Measurements from ENCODE around the gene RMC1. TPM values are rescaled to one million over a fixed set of nuclear protein-coding genes. Genes with fewer than 3 reads are reported as not detected.
"Not testable (repeated sequence)": the region's sequence is repeated elsewhere in the genome, so short reads cannot be mapped to it uniquely, and the experiment has no call there.

RMC1 gene
- total and polyA plus RNA-seq, 4 donors: 22.5 to 35.4 (median 27.2) TPM

- no peak for DNase-seq (ENCODE audit: low read depth in 4 of 6, low spot score in 6 of 6)
- Histone ChIP-seq H3K4me1 (ENCODE audit: control insufficient read depth, insufficient read depth, low read length) (no peaks in the 10 kb centered on the region), H3K9me3 (ENCODE audit: control insufficient read depth, insufficient read depth, low read length) (no peaks in the 10 kb centered on the region), H3K36me3 (ENCODE audit: control insufficient read depth, insufficient read depth, low read length) (peaks cover 56% of the 10 kb centered on the region), H3K27me3 (ENCODE audit: control insufficient read depth, insufficient read depth, low read length) (no peaks in the 10 kb centered on the region), H3K4me3 (ENCODE audit: low read depth, low read length) (no peak overlapping the region), H3K27ac (ENCODE audit: low read depth, low read length) (no peak overlapping the region)
Measured at GRCh38 chr18:23550898-23551297, 47.6 kb downstream of the RMC1 start.

DNA sequence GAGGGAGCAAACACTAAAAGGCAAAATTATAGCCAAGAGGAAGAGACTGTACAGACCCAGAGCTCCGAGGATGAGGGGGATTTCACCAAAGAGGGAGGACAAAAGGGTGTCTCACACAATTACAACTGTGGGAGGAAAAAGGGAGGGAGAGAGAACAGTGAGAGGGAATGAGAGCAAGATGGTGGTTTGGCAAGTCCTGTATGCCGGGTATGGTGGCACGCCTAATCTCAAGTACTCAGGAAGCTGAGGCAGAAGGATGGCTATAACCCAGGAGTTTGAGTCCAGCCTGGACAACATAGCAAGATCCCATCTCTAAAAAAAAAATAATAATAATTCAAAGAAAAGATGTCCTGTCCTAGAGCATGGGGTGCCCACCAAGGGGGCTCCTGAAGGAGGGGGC is 48.7 kb downstream of the RMC1 start:
- Histone ChIP-seq H3K4me3 (ENCODE audit: low read depth, low read length) (no peak overlapping the region), H3K4me1 (ENCODE audit: control insufficient read depth, insufficient read depth, low read length) (no peaks in the 10 kb centered on the region), H3K9me3 (ENCODE audit: control insufficient read depth, insufficient read depth, low read length) (no peaks in the 10 kb centered on the region), H3K27ac (ENCODE audit: low read depth, low read length) (no peak overlapping the region), H3K27me3 (ENCODE audit: control insufficient read depth, insufficient read depth, low read length) (no peaks in the 10 kb centered on the region), H3K36me3 (ENCODE audit: control insufficient read depth, insufficient read depth, low read length) (peaks cover 63% of the 10 kb centered on the region)
- 73% methylated on average over 1 of the region's 3 CpGs for WGBS (ENCODE audit: insufficient coverage)
- DNase-seq (ENCODE audit: low read depth in 4 of 6, low spot score in 6 of 6): no peak

GRCh38 chr18:23552505-23552904 is 49.2 kb downstream of the RMC1 start:
- H3K36me3 ChIP-seq (ENCODE audit: control insufficient read depth, insufficient read depth, low read length): peaks cover 65% of the 10 kb centered on the region
- H3K4me1 ChIP-seq (ENCODE audit: control insufficient read depth, insufficient read depth, low read length): no peaks in the 10 kb centered on the region
- no peaks in the 10 kb centered on the region for H3K9me3 ChIP-seq (ENCODE audit: control insufficient read depth, insufficient read depth, low read length)
- H3K27ac ChIP-seq (ENCODE audit: low read depth, low read length): no peak overlapping the region
- no peak for DNase-seq (ENCODE audit: low read depth in 4 of 6, low spot score in 6 of 6)
- no peak overlapping the region for H3K4me3 ChIP-seq (ENCODE audit: low read depth, low read length)
- no peaks in the 10 kb centered on the region for H3K27me3 ChIP-seq (ENCODE audit: control insufficient read depth, insufficient read depth, low read length)
- 84% methylated on average over 11 of the region's 11 CpGs for WGBS (ENCODE audit: insufficient coverage)

GRCh38 chr18:23553887-23554286 is 50.6 kb downstream of the RMC1 start:
- DNase-seq (ENCODE audit: low read depth in 4 of 6, low spot score in 6 of 6): no peak
- Histone ChIP-seq H3K36me3 (ENCODE audit: control insufficient read depth, insufficient read depth, low read length) (peaks cover 61% of the 10 kb centered on the region), H3K27ac (ENCODE audit: low read depth, low read length) (no peak overlapping the region)

GRCh38 chr18:23556145-23556780 is 53.0 kb downstream of the RMC1 start:
- no peaks in the 10 kb centered on the region for H3K4me1 ChIP-seq (ENCODE audit: control insufficient read depth, insufficient read depth, low read length)
- H3K27me3 ChIP-seq (ENCODE audit: control insufficient read depth, insufficient read depth, low read length): no peaks in the 10 kb centered on the region
- WGBS (ENCODE audit: insufficient coverage): 88% methylated on average over 19 of the region's 19 CpGs
- no peaks in the 10 kb centered on the region for H3K9me3 ChIP-seq (ENCODE audit: control insufficient read depth, insufficient read depth, low read length)
- no peak for DNase-seq (ENCODE audit: low read depth in 4 of 6, low spot score in 6 of 6)
- no peak overlapping the region for H3K4me3 ChIP-seq (ENCODE audit: low read depth, low read length)
- peaks cover 65% of the 10 kb centered on the region for H3K36me3 ChIP-seq (ENCODE audit: control insufficient read depth, insufficient read depth, low read length)
- H3K27ac ChIP-seq (ENCODE audit: low read depth, low read length): no peak overlapping the region

More at GRCh38 chr18:23553887-23554286, 50.6 kb downstream of the RMC1 start:
- Histone ChIP-seq H3K4me1 (ENCODE audit: control insufficient read depth, insufficient read depth, low read length) (no peaks in the 10 kb centered on the region), H3K9me3 (ENCODE audit: control insufficient read depth, insufficient read depth, low read length) (no peaks in the 10 kb centered on the region), H3K27me3 (ENCODE audit: control insufficient read depth, insufficient read depth, low read length) (no peaks in the 10 kb centered on the region), H3K4me3 (ENCODE audit: low read depth, low read length) (no peak overlapping the region)
- 62% methylated on average over 6 of the region's 6 CpGs for WGBS (ENCODE audit: insufficient coverage)

DNA sequence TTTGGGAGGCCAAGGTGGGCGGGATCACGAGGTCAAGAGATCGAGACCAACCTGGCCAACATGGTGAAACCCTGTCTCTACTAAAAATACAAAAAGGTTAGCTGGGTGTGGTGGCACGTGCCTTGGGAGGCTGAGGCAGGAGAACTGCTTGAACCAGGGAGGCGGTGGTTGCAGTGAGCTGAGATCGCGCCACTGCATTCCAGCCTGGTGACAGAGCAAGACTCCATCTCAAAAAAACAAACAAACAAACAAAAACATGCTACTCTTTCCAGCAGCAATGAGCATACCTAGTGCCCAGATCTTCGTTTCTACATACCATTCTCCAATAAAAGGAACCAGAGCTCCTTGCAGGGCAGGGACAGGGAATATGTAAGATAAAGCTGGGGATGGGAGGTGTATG is 54.2 kb downstream of the RMC1 start:
- not testable (repeated sequence) for H3K4me3 ChIP-seq (ENCODE audit: low read depth, low read length); H3K27ac ChIP-seq (ENCODE audit: low read depth, low read length)
- 100% methylated on average over 3 of the region's 8 CpGs for WGBS (ENCODE audit: insufficient coverage)

DNA sequence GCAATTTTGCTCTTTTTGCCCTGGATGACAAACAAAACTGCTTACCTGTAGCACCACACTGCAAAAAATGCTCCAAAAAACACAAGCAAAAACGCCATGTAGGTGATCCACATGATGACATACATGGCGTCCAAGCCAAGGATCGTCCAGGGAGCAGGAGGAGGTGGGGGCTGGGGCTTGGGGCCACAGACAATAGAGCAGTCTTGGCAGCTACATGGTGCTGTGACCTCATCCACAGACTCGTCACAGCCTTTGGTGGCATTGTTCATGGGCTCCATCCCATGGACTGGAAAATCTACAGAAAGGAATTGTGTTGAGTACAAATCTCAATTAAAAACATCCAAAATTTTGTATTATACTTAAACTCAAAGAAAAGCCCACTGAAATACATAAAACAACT is 56.9 kb downstream of the RMC1 start:
- H3K36me3 ChIP-seq (ENCODE audit: control insufficient read depth, insufficient read depth, low read length): peaks cover 52% of the 10 kb centered on the region
- DNase-seq (ENCODE audit: low read depth in 4 of 6, low spot score in 6 of 6): no peak
- no peak overlapping the region for H3K27ac ChIP-seq (ENCODE audit: low read depth, low read length)
- H3K9me3 ChIP-seq (ENCODE audit: control insufficient read depth, insufficient read depth, low read length): no peaks in the 10 kb centered on the region
- WGBS (ENCODE audit: insufficient coverage): 78% methylated on average over 2 of the region's 4 CpGs
- no peaks in the 10 kb centered on the region for H3K4me1 ChIP-seq (ENCODE audit: control insufficient read depth, insufficient read depth, low read length)
- no peaks in the 10 kb centered on the region for H3K27me3 ChIP-seq (ENCODE audit: control insufficient read depth, insufficient read depth, low read length)
- H3K4me3 ChIP-seq (ENCODE audit: low read depth, low read length): no peak overlapping the region

More for the DNA sequence above, 54.2 kb downstream of the RMC1 start:
- H3K36me3 ChIP-seq (ENCODE audit: control insufficient read depth, insufficient read depth, low read length): peaks cover 62% of the 10 kb centered on the region
- DNase-seq (ENCODE audit: low read depth in 4 of 6, low spot score in 6 of 6); H3K4me1 ChIP-seq (ENCODE audit: control insufficient read depth, insufficient read depth, low read length); H3K9me3 ChIP-seq (ENCODE audit: control insufficient read depth, insufficient read depth, low read length); H3K27me3 ChIP-seq (ENCODE audit: control insufficient read depth, insufficient read depth, low read length): not testable (repeated sequence)

GRCh38 chr18:23563377-23564043 is 60.2 kb downstream of the RMC1 start:
- Histone ChIP-seq H3K36me3 (ENCODE audit: control insufficient read depth, insufficient read depth, low read length) (peaks cover 41% of the 10 kb centered on the region), H3K27me3 (ENCODE audit: control insufficient read depth, insufficient read depth, low read length) (no peaks in the 10 kb centered on the region), H3K4me1 (ENCODE audit: control insufficient read depth, insufficient read depth, low read length) (no peaks in the 10 kb centered on the region), H3K9me3 (ENCODE audit: control insufficient read depth, insufficient read depth, low read length) (no peaks in the 10 kb centered on the region), H3K4me3 (ENCODE audit: low read depth, low read length) (no peak overlapping the region), H3K27ac (ENCODE audit: low read depth, low read length) (no peak overlapping the region)
- no peak for DNase-seq (ENCODE audit: low read depth in 4 of 6, low spot score in 6 of 6)
- WGBS (ENCODE audit: insufficient coverage): no CpG with 5 or more reads among the region's 2 CpGs

DNA sequence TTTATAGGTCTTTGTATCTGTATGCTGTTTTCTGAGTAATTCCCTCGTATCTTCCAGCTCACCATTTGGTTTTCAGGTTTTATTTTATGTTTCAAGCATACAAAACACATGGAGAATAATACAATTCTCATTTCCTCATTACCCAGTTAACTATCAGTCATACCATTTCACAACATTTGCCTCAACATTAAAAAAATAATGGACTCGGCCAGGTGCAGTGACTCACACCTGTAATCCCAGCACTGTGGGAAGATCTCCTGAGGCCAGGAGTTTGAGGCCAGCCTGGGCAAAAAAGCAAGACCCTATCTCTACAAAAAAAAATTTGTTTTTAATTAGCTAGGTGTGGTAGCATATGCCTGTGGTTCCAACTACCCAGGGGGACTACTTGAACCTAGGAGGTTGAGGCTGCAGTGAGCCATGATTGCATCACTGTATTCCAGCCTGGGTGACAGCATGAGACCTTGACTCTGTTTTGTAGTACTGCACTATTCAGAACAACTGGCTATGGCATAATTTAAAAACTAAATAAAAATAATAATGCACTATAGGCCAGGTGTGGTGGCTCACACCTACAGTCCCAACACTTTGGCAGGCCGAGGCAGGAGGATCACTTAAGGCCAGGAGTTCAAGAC is 62.7 kb downstream of the RMC1 start:
- Histone ChIP-seq H3K9me3 (ENCODE audit: control insufficient read depth, insufficient read depth, low read length) (no peaks in the 10 kb centered on the region), H3K27ac (ENCODE audit: low read depth, low read length) (no peak overlapping the region), H3K4me3 (ENCODE audit: low read depth, low read length) (no peak overlapping the region), H3K27me3 (ENCODE audit: control insufficient read depth, insufficient read depth, low read length) (no peaks in the 10 kb centered on the region), H3K4me1 (ENCODE audit: control insufficient read depth, insufficient read depth, low read length) (no peaks in the 10 kb centered on the region), H3K36me3 (ENCODE audit: control insufficient read depth, insufficient read depth, low read length) (peaks cover 27% of the 10 kb centered on the region)
- 67% methylated on average over 2 of the region's 3 CpGs for WGBS (ENCODE audit: insufficient coverage)
- DNase-seq (ENCODE audit: low read depth in 4 of 6, low spot score in 6 of 6): no peak

GRCh38 chr18:23567671-23568070 is 64.4 kb downstream of the RMC1 start:
- H3K9me3 ChIP-seq (ENCODE audit: control insufficient read depth, insufficient read depth, low read length): no peaks in the 10 kb centered on the region
- H3K4me1 ChIP-seq (ENCODE audit: control insufficient read depth, insufficient read depth, low read length): no peaks in the 10 kb centered on the region
- no peaks in the 10 kb centered on the region for H3K27me3 ChIP-seq (ENCODE audit: control insufficient read depth, insufficient read depth, low read length)
- no peak overlapping the region for H3K4me3 ChIP-seq (ENCODE audit: low read depth, low read length)
- WGBS (ENCODE audit: insufficient coverage): no CpG with 5 or more reads among the region's 3 CpGs
- no peak overlapping the region for H3K27ac ChIP-seq (ENCODE audit: low read depth, low read length)
- DNase-seq (ENCODE audit: low read depth in 4 of 6, low spot score in 6 of 6): no peak
- peaks cover 18% of the 10 kb centered on the region for H3K36me3 ChIP-seq (ENCODE audit: control insufficient read depth, insufficient read depth, low read length)
